HG03066 (cell line): ENCODE data around the gene UGT3A1.
"Not testable (repeated sequence)": the region's sequence is repeated elsewhere in the genome, so short reads cannot be mapped to it uniquely, and the experiment has no call there.

Experiments used
- ATAC-seq: cut with Tn5 transposase; IDR thresholded peaks from one replicate; pipeline ENCODE4 v1.9.1; 2021; ENCODE audit warnings: low read depth; ENCODE audit not compliant: unreplicated experiment

Gene UGT3A1

GRCh38 chr5:35996076-35996475, 4.9 kb upstream of the UGT3A1 start:
- no peak for ATAC-seq

- no peak for ATAC-seq
Measured at GRCh38 chr5:35990520-35990919, 670 bp downstream of the UGT3A1 start.

- no peak for ATAC-seq
Measured at GRCh38 chr5:35988529-35988928, 2.7 kb downstream of the UGT3A1 start.

GRCh38 chr5:35987776-35988175, 3.4 kb downstream of the UGT3A1 start:
- no peak for ATAC-seq

- ATAC-seq, result no peak
Measured at GRCh38 chr5:35979715-35980114, 11.5 kb downstream of the UGT3A1 start.

GRCh38 chr5:35976859-35977258, 14.3 kb downstream of the UGT3A1 start:
- ATAC-seq, result not testable (repeated sequence)

GRCh38 chr5:35974570-35974969, 16.6 kb downstream of the UGT3A1 start:
- ATAC-seq, result no peak

- ATAC-seq, result no peak
Measured at GRCh38 chr5:35971878-35972210, 19.3 kb downstream of the UGT3A1 start.

- ATAC-seq, result no peak
Measured at GRCh38 chr5:35971186-35971877, 19.9 kb downstream of the UGT3A1 start.

GRCh38 chr5:35963381-35963843, 27.8 kb downstream of the UGT3A1 start:
- no peak for ATAC-seq

GRCh38 chr5:35960328-35960727, 30.9 kb downstream of the UGT3A1 start:
- ATAC-seq, result no peak

- no peak for ATAC-seq
Measured at GRCh38 chr5:35956429-35956828, 34.8 kb downstream of the UGT3A1 start.

GRCh38 chr5:35954175-35954574, 37.0 kb downstream of the UGT3A1 start:
- ATAC-seq, result no peak

- ATAC-seq, result no peak
Measured at GRCh38 chr5:35947085-35947484, 44.1 kb downstream of the UGT3A1 start.

GRCh38 chr5:35939639-35940038, 51.6 kb downstream of the UGT3A1 start:
- ATAC-seq, result no peak

GRCh38 chr5:35938568-35939227, 52.5 kb downstream of the UGT3A1 start, which contains the start of gene CAPSL:
Gene CAPSL (minus strand): TSS chr5:35938622. CDS start chr5:35921120, 17,502 bp downstream.
- ATAC-seq, result no peak

GRCh38 chr5:35926389-35927051, 64.7 kb downstream of the UGT3A1 start:
- no peak for ATAC-seq

GRCh38 chr5:35924950-35925722, 66.1 kb downstream of the UGT3A1 start:
- ATAC-seq, result peak; percentile 68

GRCh38 chr5:35924122-35924949, 66.9 kb downstream of the UGT3A1 start:
- no peak for ATAC-seq

GRCh38 chr5:35922468-35922867, 68.7 kb downstream of the UGT3A1 start:
- ATAC-seq, result no peak
